ENCODE data around the gene LCE2C. TPM values are rescaled to one million over a fixed set of nuclear protein-coding genes. Genes with fewer than 3 reads are reported as not detected.
"Not testable (repeated sequence)": the region's sequence is repeated elsewhere in the genome, so short reads cannot be mapped to it uniquely, and the experiment has no call there.

Gene LCE2C
- total RNA-seq = not detected

- ATAC-seq (ENCODE audit: low FRiP score); DNase-seq (ENCODE audit: low spot score): not testable (repeated sequence)
Measured at GRCh38 chr1:152674983-152675382, at the start of gene LCE2C. LCE2C (plus strand) TSS chr1:152675279; CDS start chr1:152676016, 737 bp downstream.

- TF ChIP-seq, protein P1, sequence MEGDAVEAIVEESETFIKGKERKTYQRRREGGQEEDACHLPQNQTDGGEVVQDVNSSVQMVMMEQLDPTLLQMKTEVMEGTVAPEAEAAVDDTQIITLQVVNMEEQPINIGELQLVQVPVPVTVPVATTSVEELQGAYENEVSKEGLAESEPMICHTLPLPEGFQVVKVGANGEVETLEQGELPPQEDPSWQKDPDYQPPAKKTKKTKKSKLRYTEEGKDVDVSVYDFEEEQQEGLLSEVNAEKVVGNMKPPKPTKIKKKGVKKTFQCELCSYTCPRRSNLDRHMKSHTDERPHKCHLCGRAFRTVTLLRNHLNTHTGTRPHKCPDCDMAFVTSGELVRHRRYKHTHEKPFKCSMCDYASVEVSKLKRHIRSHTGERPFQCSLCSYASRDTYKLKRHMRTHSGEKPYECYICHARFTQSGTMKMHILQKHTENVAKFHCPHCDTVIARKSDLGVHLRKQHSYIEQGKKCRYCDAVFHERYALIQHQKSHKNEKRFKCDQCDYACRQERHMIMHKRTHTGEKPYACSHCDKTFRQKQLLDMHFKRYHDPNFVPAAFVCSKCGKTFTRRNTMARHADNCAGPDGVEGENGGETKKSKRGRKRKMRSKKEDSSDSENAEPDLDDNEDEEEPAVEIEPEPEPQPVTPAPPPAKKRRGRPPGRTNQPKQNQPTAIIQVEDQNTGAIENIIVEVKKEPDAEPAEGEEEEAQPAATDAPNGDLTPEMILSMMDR (IDR thresholded peaks at IDR 0.05) = no peak
- DNase-seq (ENCODE audit: low spot score) (no peak), ATAC-seq (ENCODE audit: low FRiP score) (no peak)
Measured at GRCh38 chr1:152626744-152627143, 48.3 kb upstream of the LCE2C start.

- ATAC-seq (ENCODE audit: low FRiP score) (no peak), DNase-seq (ENCODE audit: low spot score) (no peak)
- TF ChIP-seq, protein P1 (IDR thresholded peaks at IDR 0.05) = no peak
Measured at GRCh38 chr1:152630596-152630995, 44.5 kb upstream of the LCE2C start.

DNA sequence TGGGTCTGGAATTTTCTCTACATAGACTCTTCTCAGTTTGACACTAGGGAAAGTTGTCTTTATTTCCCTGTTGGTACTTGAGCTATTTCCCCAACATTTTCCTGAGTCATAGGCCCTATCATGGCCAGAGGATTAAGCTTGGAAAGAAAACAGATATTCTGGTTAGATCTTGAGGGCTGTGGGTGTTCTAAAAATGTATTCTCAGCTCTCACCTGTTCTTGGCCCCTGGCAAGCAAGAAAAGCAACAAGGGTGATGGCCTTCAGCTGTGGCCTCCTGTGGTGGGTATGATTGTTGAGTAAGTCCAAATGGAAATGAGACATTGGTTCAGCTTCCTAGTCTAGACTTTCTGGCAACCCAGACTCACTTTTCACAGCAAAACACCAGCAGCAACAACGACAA, 34.7 kb upstream of the LCE2C start:
- no peak for ATAC-seq (ENCODE audit: low FRiP score)
- TF ChIP-seq, protein P1 (IDR thresholded peaks at IDR 0.05) = no peak
- DNase-seq (ENCODE audit: low spot score) = no peak

GRCh38 chr1:152643945-152644344, 31.1 kb upstream of the LCE2C start:
- no peak for DNase-seq (ENCODE audit: low spot score)
- TF ChIP-seq, protein P1 (IDR thresholded peaks at IDR 0.05) = no peak
- no peak for ATAC-seq (ENCODE audit: low FRiP score)

DNA sequence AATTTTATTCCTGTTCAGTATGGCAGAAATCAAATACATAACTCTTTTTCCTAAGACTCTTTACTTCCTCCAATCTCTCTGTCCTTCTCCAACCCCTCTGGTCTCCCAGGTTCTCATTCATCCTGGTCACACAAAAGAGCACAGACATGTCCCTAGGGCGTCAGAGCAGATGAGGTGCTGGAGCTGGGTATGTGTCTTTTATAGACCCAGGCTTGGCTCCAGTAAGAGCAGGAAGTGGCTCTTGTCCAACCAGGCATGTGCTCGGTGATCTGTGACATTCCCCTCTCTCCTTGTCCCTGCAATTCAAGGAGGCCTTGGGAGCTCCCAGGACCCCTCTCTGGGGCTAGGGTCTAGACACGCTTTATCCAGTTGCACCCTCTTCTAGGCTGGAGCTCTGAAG, 29.9 kb upstream of the LCE2C start:
- no peak for DNase-seq (ENCODE audit: low spot score)
- no peak for ATAC-seq (ENCODE audit: low FRiP score)
- TF ChIP-seq, protein P1 (IDR thresholded peaks at IDR 0.05) = no peak

- TF ChIP-seq, protein P1 (IDR thresholded peaks at IDR 0.05) = no peak
- DNase-seq (ENCODE audit: low spot score) = no peak
- ATAC-seq (ENCODE audit: low FRiP score) = no peak
Measured at GRCh38 chr1:152646656-152647055, 28.4 kb upstream of the LCE2C start.

DNA sequence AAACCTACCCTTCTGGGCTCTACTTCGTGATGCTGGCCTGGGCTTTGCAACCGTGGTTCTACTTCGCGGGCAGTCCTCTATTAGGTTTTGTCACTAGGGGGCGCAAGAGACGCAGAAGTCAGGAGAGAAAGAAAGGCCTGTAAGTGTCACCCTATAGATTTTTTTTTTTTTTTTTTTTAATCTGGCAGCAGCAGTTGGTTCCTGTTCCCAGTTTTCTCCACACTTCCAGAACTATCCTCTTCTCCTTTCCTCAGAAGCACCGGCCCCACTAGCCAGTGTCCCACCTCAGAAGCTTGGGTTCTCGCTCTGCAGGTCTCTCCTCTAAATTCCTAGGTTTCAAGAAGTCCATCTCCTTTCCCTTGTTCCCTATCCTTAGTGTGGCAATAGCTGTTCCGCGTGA, 21.0 kb upstream of the LCE2C start:
- DNase-seq (ENCODE audit: low spot score) (no peak), ATAC-seq (ENCODE audit: low FRiP score) (no peak)
- TF ChIP-seq, protein P1 (IDR thresholded peaks at IDR 0.05) = no peak

All from omental fat pad (tissue), 4 donors.